HepG2 (cell line): Measurements from ENCODE around the gene SAMD8. TPM values are rescaled to one million over a fixed set of nuclear protein-coding genes. Genes with fewer than 3 reads are reported as not detected.

ENCODE experiments used
- ATAC-seq: fragments of 200-7000 bp; cut with Tn5 transposase; 3 replicates; pipeline ENCODE4 v1.9.1; 2020; ENCODE audit warnings: mild to moderate bottlenecking, moderate library complexity
- BruUV-seq: library from RNA; stranded (reverse); fragments of 400-500 nt; replicated peaks from 2 replicates; lab custom pipeline; 2021; lab: Mats Ljungman, UMichigan
- CTCF ChIA-PET: fragments of 300-600 bp; formaldehyde crosslinking; extraction: SDS; loops from one replicate; lab custom pipeline; 2021; ENCODE audit warnings: low total read pairs, inconsistent platforms, low intra/inter-chr PET ratio; lab: Yijun Ruan, JAX
- POLR2A ChIA-PET: fragments of 350-600 bp; sonication (Branson Sonifier 250); formaldehyde crosslinking; loops from one replicate; lab custom pipeline; 2020; ENCODE audit warnings: antibody characterized with exemption, inconsistent platforms; lab: Yijun Ruan, JAX
- DNase-seq: peaks from one replicate; pipeline ENCODE4 v3.0.0-alpha.2; 2015; ENCODE audit warnings: low spot score
- FAIRE-seq: peaks from 3 replicates; lab custom pipeline; 2011; peaks lifted over from hg19 to GRCh38; lab: Jason Lieb, UNC
- H2AFZ ChIP-seq: one replicate; pipeline ENCODE4 v1.6.1; 2011; ENCODE audit warnings: low read length, inconsistent platforms
- H3K27ac ChIP-seq: fragments of 300-600 bp; 3 replicates; pipeline ENCODE4 v1.8.0; 2011; ENCODE audit warnings: mixed run types, mild to moderate bottlenecking, mixed read lengths, low read length, inconsistent platforms; ENCODE audit not compliant: insufficient read depth; ENCODE audit errors: extremely low read length
- H3K27me3 ChIP-seq, 2 experiments: fragments of 200-600 bp in 1 of 2; 2 replicates in 1 of 2; 3 replicates in 1 of 2; pipeline versions ENCODE4 v1.6.0 to v1.8.0; 2011; ENCODE audit warnings: low read length in 2 of 2, mild to moderate bottlenecking in 2 of 2, moderate library complexity in 2 of 2, inconsistent platforms in 1 of 2; ENCODE audit not compliant: insufficient read depth in 2 of 2, control insufficient read depth in 1 of 2
- H3K36me3 ChIP-seq, 2 experiments: fragments of 200-600 bp in 1 of 2; replicated peaks in 1 of 2; 2 replicates in 1 of 2; 3 replicates in 1 of 2; pipeline versions ENCODE4 v1.5.1 to v1.8.0; 2011; ENCODE audit warnings: low read length in 2 of 2, inconsistent platforms in 1 of 2; ENCODE audit not compliant: insufficient read depth in 2 of 2, control insufficient read depth in 1 of 2
- H3K4me1 ChIP-seq: 2 replicates; pipeline ENCODE4 v1.5.1; 2012; ENCODE audit warnings: low read length, inconsistent platforms; ENCODE audit not compliant: insufficient read depth
- H3K4me2 ChIP-seq: 2 replicates; pipeline ENCODE4 v1.6.0; 2011; ENCODE audit warnings: low read depth, low read length, inconsistent platforms
- H3K4me3 ChIP-seq, 3 experiments: fragments of 200-600 bp in 1 of 3; sonication (generic), shearing (Covaris generic) in 1 of 3; replicated peaks in 1 of 3; 2 replicates each; pipeline ENCODE4 v1.5.1; 2011 to 2016; ENCODE audit warnings: low read length in 3 of 3, inconsistent platforms in 2 of 3, low read depth in 2 of 3, mild to moderate bottlenecking in 2 of 3, control low read depth in 1 of 3, mixed read lengths in 1 of 3; ENCODE audit not compliant: insufficient read depth in 1 of 3
- H3K79me2 ChIP-seq: one replicate; pipeline ENCODE4 v1.6.1; 2011; ENCODE audit warnings: low read length, inconsistent platforms; ENCODE audit not compliant: insufficient read depth
- H3K9ac ChIP-seq: 2 replicates; pipeline ENCODE4 v1.6.0; 2011; ENCODE audit warnings: mild to moderate bottlenecking, low read depth, low read length, inconsistent platforms; ENCODE audit not compliant: insufficient read depth
- H3K9me3 ChIP-seq: 2 replicates; pipeline ENCODE4 v1.5.1; 2012; ENCODE audit warnings: mild to moderate bottlenecking, low read length
- H4K20me1 ChIP-seq: 2 replicates; pipeline ENCODE4 v1.6.0; 2011; ENCODE audit warnings: inconsistent platforms, mild to moderate bottlenecking, low read length, moderate library complexity; ENCODE audit not compliant: insufficient read depth
- CHD4 ChIP-seq: fragments of 200-600 bp; sonication (generic); IDR thresholded peaks from 2 replicates; pipeline ENCODE4 v1.7.0; 2017; ENCODE audit warnings: mild to moderate bottlenecking, low read length, borderline replicate concordance
- GATA4 ChIP-seq: sonication (generic); IDR thresholded peaks from 2 replicates; pipeline ENCODE4 v1.6.1; 2016; ENCODE audit warnings: antibody characterized with exemption, low read depth, borderline replicate concordance
- HDAC1 ChIP-seq: sonication (generic); formaldehyde crosslinking; IDR thresholded peaks from 2 replicates; pipeline ENCODE4 v1.5.1; 2020; ENCODE audit warnings: mild to moderate bottlenecking, missing genetic modification reagents
- HNRNPLL ChIP-seq: fragments of 200-400 bp; formaldehyde crosslinking; IDR thresholded peaks from 2 replicates; pipeline ENCODE4 v1.6.1; 2017; ENCODE audit warnings: mild to moderate bottlenecking, low read depth, low read length; ENCODE audit not compliant: poor library complexity, severe bottlenecking
- JUN ChIP-seq: sonication (generic); formaldehyde crosslinking; IDR thresholded peaks from 2 replicates; pipeline ENCODE4 v1.4.0; 2020; ENCODE audit warnings: mild to moderate bottlenecking, missing genetic modification reagents
- KAT8 ChIP-seq: IDR thresholded peaks from 2 replicates; pipeline ENCODE4 v1.6.1; 2016; ENCODE audit warnings: missing genetic modification reagents, missing compliant biosample characterization
- MEIS2 ChIP-seq: sonication (generic); formaldehyde crosslinking; IDR thresholded peaks from 2 replicates; pipeline ENCODE4 v1.9.0; 2021; ENCODE audit warnings: mild to moderate bottlenecking, missing genetic modification reagents
- RCOR2 ChIP-seq: IDR thresholded peaks from 2 replicates; pipeline ENCODE4 v1.6.1; 2016; ENCODE audit warnings: missing biosample characterization, missing genetic modification reagents
- REPIN1 ChIP-seq: sonication (generic); formaldehyde crosslinking; IDR thresholded peaks from 2 replicates; pipeline ENCODE4 v1.8.0; 2022; ENCODE audit warnings: missing genetic modification reagents, low read depth, mild to moderate bottlenecking, borderline replicate concordance
- RNF2 ChIP-seq: fragments of 450-650 bp; conservative IDR thresholded peaks from 2 replicates; pipeline ENCODE4 v1.6.1; 2016; ENCODE audit warnings: low read depth
- SIX4 ChIP-seq: sonication (generic); formaldehyde crosslinking; IDR thresholded peaks from 2 replicates; pipeline ENCODE4 v1.4.0; 2020; ENCODE audit warnings: missing genetic modification reagents
- SNAI1 ChIP-seq: sonication (generic); formaldehyde crosslinking; IDR thresholded peaks from 2 replicates; pipeline ENCODE4 v1.5.0; 2020; ENCODE audit warnings: mild to moderate bottlenecking, missing genetic modification reagents, borderline replicate concordance
- TSC22D2 ChIP-seq: sonication (generic); formaldehyde crosslinking; IDR thresholded peaks from 2 replicates; pipeline ENCODE4 v1.5.1; 2020; ENCODE audit warnings: missing genetic modification reagents, mild to moderate bottlenecking, borderline replicate concordance
- ZNF24 ChIP-seq: fragments of 450-650 bp; IDR thresholded peaks from 2 replicates; pipeline ENCODE4 v1.6.1; 2017; ENCODE audit warnings: antibody characterized with exemption, mild to moderate bottlenecking
- ZNF572 ChIP-seq: sonication (generic); formaldehyde crosslinking; IDR thresholded peaks from 2 replicates; pipeline ENCODE4 v1.5.1; 2020; ENCODE audit warnings: mild to moderate bottlenecking, missing genetic modification reagents
- WGBS: methylation state at CpG from one replicate; pipeline ENCODE4 v1.1.6; 2017; ENCODE audit warnings: low lambda C conversion rate; 5-methylcytosine and 5-hydroxymethylcytosine counted together
- in situ Hi-C: cut with HindIII; loops from 2 replicates; pipeline ENCODE4 v1.10.0; 2017; ENCODE audit warnings: low pct_unique_long_range_greater_than_20kb; ENCODE audit not compliant: extremely low pct_ligation_motif_present
- intact Hi-C: fragments of 100-400 bp; cut with micrococcal nuclease; formaldehyde crosslinking; loops from one replicate; pipeline ENCODE4 v1.10.0; 2022; ENCODE audit not compliant: unreplicated experiment
- polyA plus RNA-seq, 8 experiments: library from polyadenylated mRNA; depleted of rRNA in 3 of 8; stranded (reverse) in 7 of 8; unstranded in 1 of 8; fragments of >200 nt; fragmentation: Illumina TruSeq in 4 of 8; extraction: Trizol in 4 of 8; gene quantifications; 2 replicates each; pipeline versions ENCODE4 v1.2.1 to v1.2.3, GENCODE V29; 2011 to 2016; ENCODE audit warnings: low read depth in 4 of 8, missing spikeins in 1 of 8, mixed read lengths in 1 of 8; ENCODE audit not compliant: insufficient read depth in 1 of 8
- total RNA-seq, 5 experiments: library from RNA; depleted of rRNA; stranded (reverse); fragments of >200 nt; fragmentation: Illumina TruSeq; extraction: Trizol; gene quantifications; 2 replicates each; pipeline ENCODE4 v1.2.3, GENCODE V29; 2016; ENCODE audit warnings: low read depth in 1 of 5
- TF ChIP-seq, protein P1 (sequence below): sonication (generic); formaldehyde crosslinking; IDR thresholded peaks from 2 replicates; pipeline ENCODE4 v1.9.0; 2021; ENCODE audit warnings: missing genetic modification reagents, mild to moderate bottlenecking, borderline replicate concordance
- TF ChIP-seq, protein P2 (sequence below): sonication (generic); formaldehyde crosslinking; IDR thresholded peaks from 2 replicates; pipeline ENCODE4 v1.4.0; 2020; ENCODE audit warnings: missing genetic modification reagents, borderline replicate concordance

The SAMD8 gene
- total and polyA plus RNA-seq, 2 of the 13 experiments (the other 11 are each of a cell fraction or from before 2014, with no cell fraction given) = 10.4 to 13.2 TPM

DNA sequence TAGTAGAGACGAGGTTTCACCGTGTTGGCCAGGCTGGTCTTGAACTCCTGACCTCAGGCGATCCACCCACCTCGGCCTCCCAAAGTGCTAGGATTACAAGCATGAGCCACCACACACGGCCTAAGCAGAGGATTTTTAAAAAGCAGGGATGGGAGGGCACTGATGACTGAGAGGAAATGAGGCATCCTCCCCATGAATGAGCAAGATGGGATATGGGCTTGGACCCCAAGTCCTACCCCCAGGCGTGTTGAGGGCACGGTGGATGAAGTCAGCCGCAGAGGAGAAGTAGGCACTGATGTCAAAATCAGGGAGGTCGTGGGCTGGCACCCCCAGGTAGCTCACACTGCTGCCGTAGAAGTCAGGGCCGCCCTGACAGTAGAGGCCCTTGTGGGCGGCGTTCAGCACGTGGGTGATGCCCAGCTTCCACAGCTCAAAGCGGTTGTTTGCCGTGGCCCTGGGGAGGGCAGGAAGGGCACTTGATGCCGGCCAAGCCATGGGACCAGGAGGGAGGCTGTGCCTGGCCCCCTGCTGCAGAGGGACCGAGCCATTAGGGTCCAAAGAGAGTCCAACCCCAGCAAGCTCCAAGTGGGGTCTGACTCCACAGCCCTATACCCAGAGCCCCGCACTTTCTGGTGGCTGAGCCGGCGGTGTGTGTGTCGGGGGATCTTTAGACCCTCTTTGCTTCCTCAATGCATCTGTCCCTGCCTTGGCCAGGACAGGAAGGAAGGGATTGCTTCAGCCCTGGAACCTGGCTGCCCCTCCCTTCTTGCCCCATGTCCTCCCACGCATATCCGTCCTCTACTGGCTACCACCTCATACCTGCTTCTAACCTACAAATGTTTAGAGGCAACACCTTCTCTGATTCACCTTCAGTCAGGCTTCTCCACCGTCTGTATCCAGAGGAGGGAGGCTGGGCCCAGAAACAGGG lies 3.4 kb upstream of the SAMD8 start (continued):
- TF ChIP-seq JUN (CRISPR knock-in tag) (no peak), CHD4 (no peak), TSC22D2 (CRISPR knock-in tag) (no peak), ZNF24 (no peak), MEIS2 (CRISPR knock-in tag) (no peak), SNAI1 (CRISPR knock-in tag) (no peak), SIX4 (CRISPR knock-in tag) (no peak)
- TF ChIP-seq, protein P1, sequence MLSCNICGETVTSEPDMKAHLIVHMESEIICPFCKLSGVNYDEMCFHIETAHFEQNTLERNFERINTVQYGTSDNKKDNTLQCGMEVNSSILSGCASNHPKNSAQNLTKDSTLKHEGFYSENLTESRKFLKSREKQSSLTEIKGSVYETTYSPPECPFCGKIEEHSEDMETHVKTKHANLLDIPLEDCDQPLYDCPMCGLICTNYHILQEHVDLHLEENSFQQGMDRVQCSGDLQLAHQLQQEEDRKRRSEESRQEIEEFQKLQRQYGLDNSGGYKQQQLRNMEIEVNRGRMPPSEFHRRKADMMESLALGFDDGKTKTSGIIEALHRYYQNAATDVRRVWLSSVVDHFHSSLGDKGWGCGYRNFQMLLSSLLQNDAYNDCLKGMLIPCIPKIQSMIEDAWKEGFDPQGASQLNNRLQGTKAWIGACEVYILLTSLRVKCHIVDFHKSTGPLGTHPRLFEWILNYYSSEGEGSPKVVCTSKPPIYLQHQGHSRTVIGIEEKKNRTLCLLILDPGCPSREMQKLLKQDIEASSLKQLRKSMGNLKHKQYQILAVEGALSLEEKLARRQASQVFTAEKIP = no peak
- TF ChIP-seq, all 625 proteins: peak for 27

DNA sequence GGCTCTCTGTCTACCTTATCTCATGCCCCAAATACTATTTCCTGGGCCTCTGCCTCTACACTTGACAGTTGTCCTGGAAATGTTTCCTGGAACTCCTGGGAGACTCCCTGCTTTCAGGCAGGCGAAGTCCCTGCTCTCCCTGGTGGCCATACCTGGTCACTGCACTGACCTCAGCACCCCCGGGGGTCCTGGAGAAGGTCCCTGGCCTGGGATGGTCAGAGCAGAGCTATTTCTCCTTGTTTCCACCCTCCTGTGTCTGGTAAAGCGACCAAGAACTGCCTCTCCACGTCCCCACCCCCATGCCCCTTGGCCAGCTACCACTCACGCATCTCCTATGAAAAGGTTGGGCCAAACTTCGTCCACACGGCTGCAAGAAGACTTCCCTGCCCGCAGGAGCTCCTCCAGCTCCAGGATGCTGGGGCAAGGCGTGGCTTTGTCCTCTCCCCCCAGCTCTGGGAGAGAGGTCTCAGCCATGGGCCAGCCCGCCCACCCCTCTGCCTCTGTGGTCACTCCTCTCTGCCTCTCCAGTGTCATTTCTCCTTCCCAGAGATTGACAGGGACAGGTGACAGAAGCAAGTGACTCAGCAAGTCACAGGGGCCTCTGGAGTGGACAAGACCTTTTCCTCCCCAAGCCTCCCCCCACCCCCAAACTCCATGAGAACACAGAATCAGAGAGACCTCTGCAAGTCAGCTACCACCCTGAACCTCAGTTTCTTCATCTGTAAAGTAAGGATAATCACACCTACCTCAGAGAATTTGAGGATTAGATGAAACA lies 2.6 kb upstream of the SAMD8 start:
- DNase-seq (peak; percentile 58), FAIRE-seq (peak; percentile 67), ATAC-seq (peak; percentile 69)
- Histone ChIP-seq H3K4me1 (peaks cover 60% of the 10 kb centered on the region), H3K27me3 (no peaks in the 10 kb centered on the region; a peak in 1 of 5 replicates), H3K9ac (peak overlapping the region; percentile 47), H3K4me3 (peak overlapping the region; percentile 29 to 65 (median 44); a peak in 5 of 6 replicates), H3K27ac (peak overlapping the region; percentile 29), H3K79me2 (peaks cover 19% of the 10 kb centered on the region), H4K20me1 (no peaks in the 10 kb centered on the region), H3K9me3 (no peaks in the 10 kb centered on the region), H2AFZ (peak overlapping the region; percentile 45), H3K4me2 (peak overlapping the region; percentile 87), H3K36me3 (no peaks in the 10 kb centered on the region)
- BruUV-seq = no TSS peak
- intact Hi-C loops (no loop called here), in situ Hi-C loops (loop anchor here (10.0 kb wide), 1 partner anchor 214 kb away; no protein-coding TSS in a partner anchor)
- ChIA-PET CTCF (interaction anchor here (0.8 kb wide), 1 partner anchor 127 kb away, joined by 3 read pairs; no protein-coding TSS in a partner anchor), POLR2A (interaction anchor here (0.7 to 1.0 kb wide), 2 partner anchors 13 to 116 kb away, joined by 3 read pairs; no protein-coding TSS in a partner anchor)
- WGBS = 16% methylated on average over 10 of the region's 10 CpGs
- TF ChIP-seq GATA4 = no peak
- TF ChIP-seq ZNF572 (CRISPR knock-in tag) = 0 out of 2 replicates have a peak, but pooled peaks have one; percentile 67
- TF ChIP-seq, protein P2, sequence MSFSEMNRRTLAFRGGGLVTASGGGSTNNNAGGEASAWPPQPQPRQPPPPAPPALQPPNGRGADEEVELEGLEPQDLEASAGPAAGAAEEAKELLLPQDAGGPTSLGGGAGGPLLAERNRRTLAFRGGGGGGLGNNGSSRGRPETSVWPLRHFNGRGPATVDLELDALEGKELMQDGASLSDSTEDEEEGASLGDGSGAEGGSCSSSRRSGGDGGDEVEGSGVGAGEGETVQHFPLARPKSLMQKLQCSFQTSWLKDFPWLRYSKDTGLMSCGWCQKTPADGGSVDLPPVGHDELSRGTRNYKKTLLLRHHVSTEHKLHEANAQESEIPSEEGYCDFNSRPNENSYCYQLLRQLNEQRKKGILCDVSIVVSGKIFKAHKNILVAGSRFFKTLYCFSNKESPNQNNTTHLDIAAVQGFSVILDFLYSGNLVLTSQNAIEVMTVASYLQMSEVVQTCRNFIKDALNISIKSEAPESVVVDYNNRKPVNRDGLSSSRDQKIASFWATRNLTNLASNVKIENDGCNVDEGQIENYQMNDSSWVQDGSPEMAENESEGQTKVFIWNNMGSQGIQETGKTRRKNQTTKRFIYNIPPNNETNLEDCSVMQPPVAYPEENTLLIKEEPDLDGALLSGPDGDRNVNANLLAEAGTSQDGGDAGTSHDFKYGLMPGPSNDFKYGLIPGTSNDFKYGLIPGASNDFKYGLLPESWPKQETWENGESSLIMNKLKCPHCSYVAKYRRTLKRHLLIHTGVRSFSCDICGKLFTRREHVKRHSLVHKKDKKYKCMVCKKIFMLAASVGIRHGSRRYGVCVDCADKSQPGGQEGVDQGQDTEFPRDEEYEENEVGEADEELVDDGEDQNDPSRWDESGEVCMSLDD (CRISPR knock-in tag) = no peak
- no peak for TF ChIP-seq RNF2
- no peak for TF ChIP-seq REPIN1
- no peak for TF ChIP-seq HDAC1 (CRISPR knock-in tag)
- TF ChIP-seq KAT8 (CRISPR knock-in tag) = peak; percentile 36; the same call in 1 of the 2 replicates
- TF ChIP-seq HNRNPLL = no peak
- no peak for TF ChIP-seq RCOR2
